ENCODE results near the gene LEFTY2.
"Not testable (repeated sequence)": the region's sequence is repeated elsewhere in the genome, so short reads cannot be mapped to it uniquely, and the experiment has no call there.

LEFTY2 gene

GRCh38 chr1:225941187-225941941 is at the start of gene LEFTY2:
LEFTY2 (minus strand) TSS chr1:225941220; CDS start chr1:225941140, 80 bp downstream.
- peak; percentile 64 for DNase-seq

- DNase-seq = no peak
Measured at GRCh38 chr1:225987491-225988316, 46.7 kb upstream of the LEFTY2 start.

GRCh38 chr1:225981714-225982113 is 40.7 kb upstream of the LEFTY2 start:
- no peak for DNase-seq

- DNase-seq = no peak
Measured at GRCh38 chr1:225980005-225980836, 39.2 kb upstream of the LEFTY2 start.

GRCh38 chr1:225979421-225979820 is 38.4 kb upstream of the LEFTY2 start:
- no peak for DNase-seq

GRCh38 chr1:225977937-225978748 is 37.1 kb upstream of the LEFTY2 start:
- DNase-seq = no peak

- DNase-seq = not testable (repeated sequence)
Measured at GRCh38 chr1:225975146-225975545, 34.1 kb upstream of the LEFTY2 start.

GRCh38 chr1:225974454-225974853 is 33.4 kb upstream of the LEFTY2 start:
- no peak for DNase-seq

- no peak for DNase-seq
Measured at GRCh38 chr1:225973158-225973557, 32.1 kb upstream of the LEFTY2 start.

- no peak for DNase-seq
Measured at GRCh38 chr1:225972344-225973152, 31.5 kb upstream of the LEFTY2 start.

- not testable (repeated sequence) for DNase-seq
Measured at GRCh38 chr1:225970592-225971157, 29.7 kb upstream of the LEFTY2 start.

GRCh38 chr1:225969751-225970150 is 28.7 kb upstream of the LEFTY2 start:
- DNase-seq = not testable (repeated sequence)

- no peak for DNase-seq
Measured at GRCh38 chr1:225965231-225965630, 24.2 kb upstream of the LEFTY2 start.

- DNase-seq = no peak
Measured at GRCh38 chr1:225963735-225964530, 22.9 kb upstream of the LEFTY2 start.

GRCh38 chr1:225962440-225962975 is 21.5 kb upstream of the LEFTY2 start:
- no peak for DNase-seq

GRCh38 chr1:225961659-225962439 is 20.8 kb upstream of the LEFTY2 start:
- DNase-seq = no peak

GRCh38 chr1:225958041-225958440 is 17.0 kb upstream of the LEFTY2 start:
- no peak for DNase-seq

GRCh38 chr1:225954753-225955152 is 13.7 kb upstream of the LEFTY2 start:
- DNase-seq = no peak

GRCh38 chr1:225953315-225953714 is 12.3 kb upstream of the LEFTY2 start:
- DNase-seq = no peak

All from left hindlimb (tissue), 1 donor.